Mesenchymal stem cell (in vitro differentiated cells and primary cell): Measurements from ENCODE around the gene CDK3.
"Not testable (repeated sequence)": the region's sequence is repeated elsewhere in the genome, so short reads cannot be mapped to it uniquely, and the experiment has no call there.

Source experiments
- DNase-seq: peaks from one replicate; pipeline ENCODE4 v3.0.0-alpha.2; 2013
- H2AFZ ChIP-seq: one replicate; pipeline ENCODE4 v1.6.1; 2013; ENCODE audit warnings: low read depth, mild to moderate bottlenecking, control low read depth, inconsistent platforms, low read length, moderate library complexity
- H2AK5ac ChIP-seq: 2 replicates; pipeline ENCODE4 v1.6.1; 2013; ENCODE audit warnings: low read length, moderate library complexity, mild to moderate bottlenecking, inconsistent platforms; ENCODE audit not compliant: severe bottlenecking
- H2BK120ac ChIP-seq: one replicate; pipeline ENCODE4 v1.6.1; 2013; ENCODE audit warnings: low read depth, mild to moderate bottlenecking, inconsistent platforms, low read length, moderate library complexity
- H2BK12ac ChIP-seq, 2 experiments: one replicate each; pipeline ENCODE4 v1.6.1; 2013; ENCODE audit warnings: inconsistent platforms in 2 of 2, low read length in 2 of 2, mild to moderate bottlenecking in 2 of 2, moderate library complexity in 2 of 2, control low read depth in 1 of 2
- H2BK15ac ChIP-seq: one replicate; pipeline ENCODE4 v1.6.1; 2013; ENCODE audit warnings: mild to moderate bottlenecking, low read depth, inconsistent platforms; ENCODE audit not compliant: poor library complexity, severe bottlenecking
- H2BK5ac ChIP-seq: 2 replicates; pipeline ENCODE4 v1.6.1; 2013; ENCODE audit warnings: low read depth, mild to moderate bottlenecking, low read length, control low read depth, inconsistent platforms; ENCODE audit not compliant: poor library complexity, severe bottlenecking
- H3K14ac ChIP-seq, 2 experiments: one replicate each; pipeline ENCODE4 v1.6.1; 2013; ENCODE audit warnings: inconsistent platforms in 2 of 2, low read length in 2 of 2, control low read depth in 1 of 2, mild to moderate bottlenecking in 1 of 2, moderate library complexity in 1 of 2
- H3K18ac ChIP-seq, 2 experiments: one replicate each; pipeline ENCODE4 v1.6.1; 2013; ENCODE audit warnings: inconsistent platforms in 2 of 2, low read length in 2 of 2, control low read depth in 1 of 2, low read depth in 1 of 2, mild to moderate bottlenecking in 1 of 2
- H3K23ac ChIP-seq, 2 experiments: one replicate each; pipeline ENCODE4 v1.6.1; 2013; ENCODE audit warnings: inconsistent platforms in 2 of 2, low read length in 2 of 2, mild to moderate bottlenecking in 2 of 2, moderate library complexity in 2 of 2, control low read depth in 1 of 2
- H3K27ac ChIP-seq: 2 replicates; pipeline ENCODE4 v1.5.1; 2013; ENCODE audit warnings: mild to moderate bottlenecking, moderate library complexity, low read length, control low read depth, inconsistent platforms; ENCODE audit not compliant: poor library complexity, severe bottlenecking
- H3K27me3 ChIP-seq, 2 experiments: 2 replicates each; pipeline versions ENCODE4 v1.6.1 to v1.7.0; 2013; ENCODE audit warnings: low read length in 2 of 2, mild to moderate bottlenecking in 2 of 2, moderate library complexity in 2 of 2, control low read depth in 1 of 2, inconsistent platforms in 1 of 2; ENCODE audit not compliant: control insufficient read depth in 1 of 2, insufficient read depth in 1 of 2
- H3K36me3 ChIP-seq, 2 experiments: 2 replicates each; pipeline versions ENCODE4 v1.6.1 to v1.7.0; 2013; ENCODE audit warnings: low read length in 2 of 2, control low read depth in 1 of 2, inconsistent platforms in 1 of 2, low read depth in 1 of 2, mild to moderate bottlenecking in 1 of 2; ENCODE audit not compliant: insufficient read depth in 2 of 2, control insufficient read depth in 1 of 2
- H3K4ac ChIP-seq, 2 experiments: one replicate each; pipeline ENCODE4 v1.6.1; 2013; ENCODE audit warnings: inconsistent platforms in 2 of 2, low read length in 2 of 2, mild to moderate bottlenecking in 2 of 2, moderate library complexity in 2 of 2, control low read depth in 1 of 2, low read depth in 1 of 2
- H3K4me1 ChIP-seq: 2 replicates; pipeline ENCODE4 v1.6.1; 2013; ENCODE audit warnings: low read depth, low read length, control low read depth; ENCODE audit not compliant: control insufficient read depth, insufficient read depth
- H3K4me2 ChIP-seq: 2 replicates; pipeline ENCODE4 v1.6.1; 2013; ENCODE audit warnings: low read length, mild to moderate bottlenecking, inconsistent platforms; ENCODE audit not compliant: poor library complexity, severe bottlenecking
- H3K4me3 ChIP-seq, 2 experiments: 2 replicates each; pipeline versions ENCODE4 v1.5.1 to v1.7.0; 2013; ENCODE audit warnings: low read length in 2 of 2, mild to moderate bottlenecking in 2 of 2, control low read depth in 1 of 2, low read depth in 1 of 2; ENCODE audit not compliant: insufficient read depth in 1 of 2
- H3K79me1 ChIP-seq: replicated peaks from 2 replicates; pipeline ENCODE4 v1.6.1; 2013; ENCODE audit warnings: mild to moderate bottlenecking, control low read depth, low read length, inconsistent platforms; ENCODE audit not compliant: poor library complexity, severe bottlenecking
- H3K9ac ChIP-seq: 2 replicates; pipeline ENCODE4 v1.7.0; 2013; ENCODE audit warnings: mild to moderate bottlenecking, low read length, moderate library complexity
- H3K9me3 ChIP-seq: 2 replicates; pipeline ENCODE4 v1.7.0; 2013; ENCODE audit warnings: mild to moderate bottlenecking, low read length; ENCODE audit not compliant: control insufficient read depth
- H4K8ac ChIP-seq: one replicate; pipeline ENCODE4 v1.6.1; 2013; ENCODE audit warnings: inconsistent platforms, mild to moderate bottlenecking, low read length, moderate library complexity
- H4K91ac ChIP-seq: one replicate; pipeline ENCODE4 v1.6.1; 2013; ENCODE audit warnings: mild to moderate bottlenecking, low read length, inconsistent platforms
- WGBS: methylation state at CpG from one replicate; pipeline ENCODE4 v1.1.7; 2013; ENCODE audit warnings: mixed read lengths; 5-methylcytosine and 5-hydroxymethylcytosine counted together

Gene CDK3

DNA sequence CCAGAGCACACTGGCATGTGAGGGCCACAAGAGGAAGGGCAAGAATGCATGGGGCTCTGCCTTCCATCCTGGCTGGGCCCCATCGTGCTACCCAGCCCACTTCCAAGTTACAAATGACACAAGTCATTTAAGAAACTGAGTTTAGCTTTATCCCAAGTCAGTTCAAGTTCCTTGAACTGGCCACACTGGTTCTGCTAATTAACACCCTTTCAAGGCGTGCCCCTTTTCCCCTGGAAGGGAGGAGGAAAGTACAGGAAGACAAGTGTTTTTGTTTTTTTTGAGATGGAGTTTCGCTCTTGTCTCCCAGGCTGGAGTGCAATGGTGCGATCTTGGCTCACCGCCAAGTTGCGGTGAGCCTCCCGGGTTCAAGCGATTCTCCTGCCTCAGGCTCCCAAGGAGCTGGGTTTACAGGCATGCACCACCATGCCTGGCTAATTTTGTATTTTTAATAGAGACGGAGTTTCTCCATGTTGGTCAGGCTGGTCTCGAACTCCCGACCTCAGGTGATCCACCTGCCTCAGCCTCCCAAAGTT lies 43.9 kb downstream of the CDK3 start:
- not testable (repeated sequence) for H4K91ac ChIP-seq, H2BK12ac ChIP-seq, H2AK5ac ChIP-seq, H3K18ac ChIP-seq, H3K4ac ChIP-seq, H3K4me3 ChIP-seq, H3K27ac ChIP-seq, H2BK5ac ChIP-seq, H2AFZ ChIP-seq, H3K14ac ChIP-seq, DNase-seq, H3K9me3 ChIP-seq, H3K9ac ChIP-seq, H3K4me2 ChIP-seq, H2BK15ac ChIP-seq, H3K27me3 ChIP-seq, H3K23ac ChIP-seq, H2BK120ac ChIP-seq, H4K8ac ChIP-seq
- peaks cover 24% of the 10 kb centered on the region for H3K4me1 ChIP-seq
- 98% methylated on average over 11 of the region's 11 CpGs for WGBS
- H3K79me1 ChIP-seq: peaks cover 35% of the 10 kb centered on the region
- H3K36me3 ChIP-seq: peaks cover 77 to 97% of the 10 kb centered on the region in 2 experiments

- H3K4me3 ChIP-seq: no peak overlapping the region
- H3K27ac ChIP-seq: no peak overlapping the region
- H2BK5ac ChIP-seq: no peak overlapping the region
- 98% methylated on average over 8 of the region's 8 CpGs for WGBS
- no peak overlapping the region for H3K14ac ChIP-seq
- DNase-seq: no peak
- no peak overlapping the region for H2AK5ac ChIP-seq
- H2BK15ac ChIP-seq: no peak overlapping the region
- no peak overlapping the region for H3K4me2 ChIP-seq
- no peak overlapping the region for H3K9ac ChIP-seq
- no peak overlapping the region for H3K4ac ChIP-seq
- H2BK120ac ChIP-seq: no peak overlapping the region
- H3K27me3 ChIP-seq: no peaks in the 10 kb centered on the region
- peaks cover 33% of the 10 kb centered on the region for H3K79me1 ChIP-seq
- no peak overlapping the region for H2BK12ac ChIP-seq
- peaks cover 25% of the 10 kb centered on the region for H3K4me1 ChIP-seq
- H3K9me3 ChIP-seq: no peaks in the 10 kb centered on the region
- H4K91ac ChIP-seq: no peak overlapping the region
- no peak overlapping the region for H3K18ac ChIP-seq
- no peak overlapping the region for H4K8ac ChIP-seq
- no peak overlapping the region for H2AFZ ChIP-seq
- H3K36me3 ChIP-seq: peaks cover 72 to 97% of the 10 kb centered on the region in 2 experiments
- H3K23ac ChIP-seq: no peak overlapping the region
Measured at GRCh38 chr17:76046064-76046463, 45.4 kb downstream of the CDK3 start.

GRCh38 chr17:76048025-76048605 lies 47.5 kb downstream of the CDK3 start:
- 90% methylated on average over 9 of the region's 9 CpGs for WGBS
- H3K27me3 ChIP-seq: no peaks in the 10 kb centered on the region
- H3K18ac ChIP-seq: no peak overlapping the region
- H2BK120ac ChIP-seq: no peak overlapping the region
- H3K79me1 ChIP-seq: peaks cover 25% of the 10 kb centered on the region
- no peak overlapping the region for H3K9ac ChIP-seq
- no peak overlapping the region for H2AFZ ChIP-seq
- no peak for DNase-seq
- H2AK5ac ChIP-seq: peak overlapping the region; percentile 98
- H3K4me3 ChIP-seq: no peak overlapping the region
- H3K9me3 ChIP-seq: no peaks in the 10 kb centered on the region
- no peak overlapping the region for H4K8ac ChIP-seq
- H2BK5ac ChIP-seq: peak overlapping the region; percentile 66
- peaks cover 29% of the 10 kb centered on the region for H3K4me1 ChIP-seq
- no peak overlapping the region for H4K91ac ChIP-seq
- peak overlapping the region in 1 of 2 experiments; percentile 53 for H3K23ac ChIP-seq
- peak overlapping the region; percentile 25 for H3K4me2 ChIP-seq
- no peak overlapping the region for H3K14ac ChIP-seq
- H2BK15ac ChIP-seq: no peak overlapping the region
- peak overlapping the region; percentile 96 for H3K27ac ChIP-seq
- H3K36me3 ChIP-seq: peaks cover 58 to 91% of the 10 kb centered on the region in 2 experiments
- peak overlapping the region in 1 of 2 experiments; percentile 18 for H2BK12ac ChIP-seq
- H3K4ac ChIP-seq: no peak overlapping the region

- Histone ChIP-seq H3K18ac (no peak overlapping the region), H2BK15ac (no peak overlapping the region), H3K4me1 (peaks cover 32% of the 10 kb centered on the region), H3K36me3 (peaks cover 55 to 91% of the 10 kb centered on the region in 2 experiments), H3K9me3 (no peaks in the 10 kb centered on the region), H2BK5ac (no peak overlapping the region), H3K4ac (no peak overlapping the region), H4K91ac (no peak overlapping the region), H3K9ac (no peak overlapping the region), H2AK5ac (peak overlapping the region; percentile 98), H3K4me2 (no peak overlapping the region), H3K23ac (no peak overlapping the region), H2BK12ac (no peak overlapping the region), H2AFZ (no peak overlapping the region), H3K4me3 (no peak overlapping the region), H3K14ac (no peak overlapping the region), H4K8ac (no peak overlapping the region), H3K27me3 (no peaks in the 10 kb centered on the region), H3K79me1 (peaks cover 25% of the 10 kb centered on the region), H3K27ac (peak overlapping the region; percentile 96), H2BK120ac (no peak overlapping the region)
- peak; percentile 32 for DNase-seq
- 63% methylated on average over 9 of the region's 9 CpGs for WGBS
Measured at GRCh38 chr17:76048711-76049110, 48.1 kb downstream of the CDK3 start.
